ENCODE measurements around the gene LRMDA.

LRMDA gene

DNA sequence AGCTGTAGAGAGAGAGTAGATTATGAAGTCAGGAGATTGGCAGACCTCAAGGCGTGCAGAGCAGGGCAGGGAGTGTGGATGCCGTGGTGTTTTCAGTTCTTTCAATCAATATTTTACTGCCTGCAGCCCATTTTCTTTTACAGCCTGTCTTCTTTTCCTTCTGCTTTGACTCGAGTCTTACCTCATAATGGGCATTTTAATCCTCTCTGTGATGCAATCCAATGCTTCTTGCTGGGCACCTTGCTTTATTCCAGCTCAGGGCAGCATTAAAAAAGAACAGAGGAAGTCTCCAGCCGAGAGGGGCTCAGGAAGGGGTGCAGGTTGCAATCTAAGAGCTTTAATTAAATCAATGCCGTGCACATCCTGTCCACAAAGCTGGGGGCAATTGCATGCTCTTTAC is 839.0 kb downstream of the LRMDA start:
- TF ChIP-seq, protein P1, sequence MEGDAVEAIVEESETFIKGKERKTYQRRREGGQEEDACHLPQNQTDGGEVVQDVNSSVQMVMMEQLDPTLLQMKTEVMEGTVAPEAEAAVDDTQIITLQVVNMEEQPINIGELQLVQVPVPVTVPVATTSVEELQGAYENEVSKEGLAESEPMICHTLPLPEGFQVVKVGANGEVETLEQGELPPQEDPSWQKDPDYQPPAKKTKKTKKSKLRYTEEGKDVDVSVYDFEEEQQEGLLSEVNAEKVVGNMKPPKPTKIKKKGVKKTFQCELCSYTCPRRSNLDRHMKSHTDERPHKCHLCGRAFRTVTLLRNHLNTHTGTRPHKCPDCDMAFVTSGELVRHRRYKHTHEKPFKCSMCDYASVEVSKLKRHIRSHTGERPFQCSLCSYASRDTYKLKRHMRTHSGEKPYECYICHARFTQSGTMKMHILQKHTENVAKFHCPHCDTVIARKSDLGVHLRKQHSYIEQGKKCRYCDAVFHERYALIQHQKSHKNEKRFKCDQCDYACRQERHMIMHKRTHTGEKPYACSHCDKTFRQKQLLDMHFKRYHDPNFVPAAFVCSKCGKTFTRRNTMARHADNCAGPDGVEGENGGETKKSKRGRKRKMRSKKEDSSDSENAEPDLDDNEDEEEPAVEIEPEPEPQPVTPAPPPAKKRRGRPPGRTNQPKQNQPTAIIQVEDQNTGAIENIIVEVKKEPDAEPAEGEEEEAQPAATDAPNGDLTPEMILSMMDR (IDR thresholded peaks at IDR 0.05; ENCODE audit: borderline replicate concordance, insufficient read depth, low read depth, low read length) = no peak
- no peak overlapping the region for H3K4me3 ChIP-seq (ENCODE audit: low read depth, low read length)

DNA sequence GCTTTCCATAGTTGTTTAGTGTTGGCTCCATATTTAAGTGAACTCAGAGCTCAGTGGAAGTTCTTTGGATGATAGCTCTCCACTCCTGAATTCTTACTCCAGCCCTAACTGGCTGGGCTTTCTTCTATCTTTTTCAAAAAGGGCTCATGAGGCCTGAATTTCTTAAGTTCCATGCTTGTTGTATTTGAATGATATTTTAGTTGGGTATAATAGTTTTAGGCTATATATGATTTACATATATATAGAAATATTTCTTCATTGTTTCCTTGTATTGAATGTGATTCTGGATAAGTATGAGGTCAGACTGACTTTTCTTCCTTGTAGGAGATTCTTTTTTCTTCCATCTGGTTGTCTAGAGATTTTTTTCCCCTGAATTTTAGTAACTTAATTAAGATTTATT is 843.5 kb downstream of the LRMDA start:
- no peak overlapping the region for H3K4me3 ChIP-seq (ENCODE audit: low read depth, low read length)
- TF ChIP-seq, protein P1 (IDR thresholded peaks at IDR 0.05; ENCODE audit: borderline replicate concordance, insufficient read depth, low read depth, low read length) = no peak

DNA sequence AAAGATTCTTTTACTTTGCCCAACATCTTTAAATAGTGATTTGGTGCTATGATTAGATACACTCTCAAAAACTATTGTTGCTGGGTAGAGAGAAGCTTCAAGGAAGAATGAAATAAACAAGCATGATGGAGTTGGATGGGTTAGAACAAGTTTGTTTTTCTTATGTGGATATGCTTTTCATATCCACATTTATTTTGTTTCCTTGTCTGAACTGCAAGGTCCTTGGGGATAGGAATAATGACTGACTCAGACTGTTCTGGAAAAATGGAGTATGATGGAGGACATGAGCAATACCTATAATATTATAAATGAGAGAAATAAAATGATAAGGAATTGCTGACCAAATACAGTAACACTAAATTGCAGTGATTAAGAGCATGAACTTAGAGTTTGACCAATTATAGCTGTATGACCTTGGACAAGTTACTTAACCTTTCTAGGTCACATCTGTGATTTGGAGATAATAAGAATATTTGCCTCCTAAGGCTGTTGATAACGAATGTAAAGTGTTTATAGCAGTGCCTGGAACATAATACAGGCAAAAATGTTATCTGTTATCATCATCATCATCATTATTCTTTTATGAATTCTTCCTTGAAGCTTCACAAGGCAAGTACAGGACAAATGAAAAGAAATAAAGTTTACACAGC is 847.5 kb downstream of the LRMDA start:
- TF ChIP-seq, protein P1 (IDR thresholded peaks at IDR 0.05; ENCODE audit: borderline replicate concordance, insufficient read depth, low read depth, low read length) = no peak
- H3K4me3 ChIP-seq (ENCODE audit: low read depth, low read length) = no peak overlapping the region

DNA sequence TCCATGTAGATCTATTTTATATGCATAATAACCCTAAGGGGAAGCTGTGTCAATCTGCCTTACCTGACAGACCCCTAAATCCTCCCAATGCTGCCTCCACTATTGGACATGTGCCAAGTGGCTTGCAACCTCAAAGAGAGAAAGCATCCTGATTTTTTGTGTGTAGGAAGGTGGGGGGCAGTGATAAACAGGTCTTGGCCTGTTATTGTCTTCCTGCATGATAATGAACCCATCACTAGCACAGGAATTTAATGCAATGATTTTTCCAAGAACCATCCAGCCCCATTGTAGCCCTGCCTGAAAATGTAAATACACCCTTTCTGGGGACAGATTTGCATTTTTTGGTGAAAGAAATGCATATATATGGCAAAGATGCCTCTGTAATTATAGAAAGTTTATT is 850.2 kb downstream of the LRMDA start:
- TF ChIP-seq, protein P1 (IDR thresholded peaks at IDR 0.05; ENCODE audit: borderline replicate concordance, insufficient read depth, low read depth, low read length) = no peak
- no peak overlapping the region for H3K4me3 ChIP-seq (ENCODE audit: low read depth, low read length)

DNA sequence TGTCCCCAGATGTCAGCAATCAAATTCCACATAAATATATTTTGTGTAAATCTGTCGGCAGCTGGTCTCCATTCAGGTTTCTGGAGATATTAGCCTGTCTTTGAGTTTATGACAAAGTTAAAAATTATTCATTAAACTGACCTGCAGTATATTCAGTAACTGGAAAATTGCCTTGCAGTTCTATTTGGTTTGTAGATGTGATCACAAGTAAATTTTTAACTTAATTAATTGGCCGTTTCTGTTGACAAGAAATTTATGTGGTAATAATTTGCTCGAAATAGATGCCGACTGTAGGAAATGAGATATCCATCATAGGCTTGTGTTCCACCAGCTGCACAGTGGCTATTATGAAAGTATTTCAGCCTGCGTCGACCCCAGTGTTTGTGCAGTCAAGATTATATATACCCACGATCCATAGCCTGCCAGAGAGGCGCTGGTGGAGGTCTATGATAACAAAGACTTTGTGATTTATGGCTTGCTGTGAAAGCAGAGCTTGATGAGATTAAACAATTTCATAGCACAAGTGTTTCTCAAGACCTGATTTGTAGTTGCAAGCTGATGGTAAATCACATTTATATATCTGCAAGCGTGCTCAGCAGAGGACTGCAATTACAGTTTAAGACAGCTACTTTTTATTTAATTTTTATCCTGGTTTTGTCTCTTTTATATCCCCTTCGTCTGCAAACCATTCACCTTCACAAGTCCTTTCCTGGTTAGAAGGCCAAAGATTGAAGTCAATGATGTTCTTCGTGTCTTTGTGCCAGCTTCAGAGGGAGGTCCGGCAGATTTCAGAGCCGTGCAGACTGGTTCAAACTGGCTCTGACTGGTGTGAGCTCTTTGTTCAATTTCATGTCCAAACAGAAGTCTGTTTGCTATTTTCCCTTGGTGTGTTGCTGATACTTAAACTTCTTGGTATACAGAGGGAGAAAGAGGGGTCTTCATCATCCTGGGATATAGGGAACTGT is 850.9 kb downstream of the LRMDA start:
- H3K4me3 ChIP-seq (ENCODE audit: low read depth, low read length) = no peak overlapping the region
- TF ChIP-seq, protein P1 (IDR thresholded peaks at IDR 0.05; ENCODE audit: borderline replicate concordance, insufficient read depth, low read depth, low read length) = no peak

DNA sequence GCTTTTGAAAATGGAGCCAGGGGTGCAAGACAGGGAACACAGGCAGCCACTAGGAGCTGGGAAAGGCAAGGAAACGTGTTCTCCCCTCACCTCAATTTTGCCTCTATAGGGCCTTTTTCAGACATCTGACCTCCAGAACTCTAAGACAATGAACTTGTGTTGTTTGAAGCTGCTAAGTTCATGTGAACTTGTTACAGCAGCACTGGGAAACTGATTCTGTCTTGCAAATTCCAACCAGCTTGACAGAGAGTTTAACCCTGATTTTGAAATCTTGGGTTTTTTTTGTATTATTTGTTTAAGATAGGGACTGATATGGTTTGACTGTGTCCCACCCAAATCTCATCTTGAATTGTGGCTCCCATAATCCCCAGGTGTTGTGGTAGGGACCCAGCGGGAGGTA is 852.9 kb downstream of the LRMDA start:
- no peak overlapping the region for H3K4me3 ChIP-seq (ENCODE audit: low read depth, low read length)
- TF ChIP-seq, protein P1 (IDR thresholded peaks at IDR 0.05; ENCODE audit: borderline replicate concordance, insufficient read depth, low read depth, low read length) = no peak
